Endothelial cell (in vitro differentiated cells): Measurements from ENCODE around the gene TMEM232. TPM values are rescaled to one million over a fixed set of nuclear protein-coding genes. Genes with fewer than 3 reads are reported as not detected.
"Not testable (repeated sequence)": the region's sequence is repeated elsewhere in the genome, so short reads cannot be mapped to it uniquely, and the experiment has no call there.

Experiments used
- DNase-seq: peaks from one replicate; pipeline ENCODE4 v3.0.0; 2021; ENCODE audit warnings: low spot score
- H3K27ac Mint-ChIP-seq: one replicate; pipeline ENCODE4 v1.8.0; 2021; ENCODE audit warnings: mixed read lengths, inconsistent platforms; ENCODE audit not compliant: unreplicated experiment
- H3K27me3 Mint-ChIP-seq: one replicate; pipeline ENCODE4 v1.8.0; 2021; ENCODE audit warnings: mild to moderate bottlenecking, moderate library complexity, mixed read lengths, inconsistent platforms; ENCODE audit not compliant: unreplicated experiment
- H3K36me3 Mint-ChIP-seq: one replicate; pipeline ENCODE4 v1.8.0; 2021; ENCODE audit warnings: mild to moderate bottlenecking, low read depth, mixed read lengths, inconsistent platforms; ENCODE audit not compliant: unreplicated experiment
- H3K4me1 Mint-ChIP-seq: one replicate; pipeline ENCODE4 v1.8.0; 2021; ENCODE audit warnings: mild to moderate bottlenecking, mixed read lengths, inconsistent platforms; ENCODE audit not compliant: unreplicated experiment
- H3K4me3 Mint-ChIP-seq: one replicate; pipeline ENCODE4 v1.8.0; 2021; ENCODE audit warnings: mild to moderate bottlenecking, mixed read lengths, inconsistent platforms; ENCODE audit not compliant: unreplicated experiment
- H3K9me3 Mint-ChIP-seq: one replicate; pipeline ENCODE4 v1.8.0; 2021; ENCODE audit warnings: mixed read lengths, inconsistent platforms; ENCODE audit not compliant: unreplicated experiment
- total RNA-seq: library from RNA; stranded (reverse); fragmentation: NEBNext Ultra II Directional; extraction: Animal tissue kit (Norgen Biotek cat#: 25700); gene quantifications from one replicate; pipeline ENCODE4 v1.2.1, GENCODE V29; 2021; ENCODE audit not compliant: unreplicated experiment
- TF ChIP-seq, protein P1 (sequence below): fragments of 200-600 bp; sonication (generic); IDR thresholded peaks from one replicate; pipeline ENCODE4 v1.5.0; 2021; ENCODE audit warnings: antibody characterized with exemption; ENCODE audit not compliant: unreplicated experiment

TMEM232 gene
- total RNA-seq, 1 donor from 2014 or later, result 3.1 TPM

DNA sequence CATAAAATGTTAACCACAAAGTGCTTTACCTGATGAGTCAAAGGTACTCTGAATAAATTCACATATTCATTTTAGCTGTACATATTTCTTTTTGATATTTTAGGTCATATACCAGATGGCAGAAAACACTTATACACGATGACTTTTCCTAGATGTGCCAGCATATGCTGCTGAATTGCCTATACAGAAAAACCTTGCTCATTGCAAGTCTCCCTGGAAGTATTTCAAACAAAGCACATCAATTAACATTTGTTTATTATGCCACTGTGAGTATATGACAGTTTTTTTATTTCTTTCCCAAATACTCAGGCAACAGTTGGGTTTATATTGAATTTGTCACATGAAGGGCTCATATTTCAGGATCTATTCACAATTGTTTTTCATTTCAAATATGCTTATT is 180.8 kb downstream of the TMEM232 start:
- Mint-ChIP-seq H3K27me3 (no peaks in the 10 kb centered on the region), H3K27ac (no peak overlapping the region), H3K4me1 (no peaks in the 10 kb centered on the region), H3K9me3 (no peaks in the 10 kb centered on the region), H3K36me3 (no peaks in the 10 kb centered on the region), H3K4me3 (no peak overlapping the region)
- no peak for DNase-seq
- TF ChIP-seq, protein P1, sequence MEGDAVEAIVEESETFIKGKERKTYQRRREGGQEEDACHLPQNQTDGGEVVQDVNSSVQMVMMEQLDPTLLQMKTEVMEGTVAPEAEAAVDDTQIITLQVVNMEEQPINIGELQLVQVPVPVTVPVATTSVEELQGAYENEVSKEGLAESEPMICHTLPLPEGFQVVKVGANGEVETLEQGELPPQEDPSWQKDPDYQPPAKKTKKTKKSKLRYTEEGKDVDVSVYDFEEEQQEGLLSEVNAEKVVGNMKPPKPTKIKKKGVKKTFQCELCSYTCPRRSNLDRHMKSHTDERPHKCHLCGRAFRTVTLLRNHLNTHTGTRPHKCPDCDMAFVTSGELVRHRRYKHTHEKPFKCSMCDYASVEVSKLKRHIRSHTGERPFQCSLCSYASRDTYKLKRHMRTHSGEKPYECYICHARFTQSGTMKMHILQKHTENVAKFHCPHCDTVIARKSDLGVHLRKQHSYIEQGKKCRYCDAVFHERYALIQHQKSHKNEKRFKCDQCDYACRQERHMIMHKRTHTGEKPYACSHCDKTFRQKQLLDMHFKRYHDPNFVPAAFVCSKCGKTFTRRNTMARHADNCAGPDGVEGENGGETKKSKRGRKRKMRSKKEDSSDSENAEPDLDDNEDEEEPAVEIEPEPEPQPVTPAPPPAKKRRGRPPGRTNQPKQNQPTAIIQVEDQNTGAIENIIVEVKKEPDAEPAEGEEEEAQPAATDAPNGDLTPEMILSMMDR, result no peak

DNA sequence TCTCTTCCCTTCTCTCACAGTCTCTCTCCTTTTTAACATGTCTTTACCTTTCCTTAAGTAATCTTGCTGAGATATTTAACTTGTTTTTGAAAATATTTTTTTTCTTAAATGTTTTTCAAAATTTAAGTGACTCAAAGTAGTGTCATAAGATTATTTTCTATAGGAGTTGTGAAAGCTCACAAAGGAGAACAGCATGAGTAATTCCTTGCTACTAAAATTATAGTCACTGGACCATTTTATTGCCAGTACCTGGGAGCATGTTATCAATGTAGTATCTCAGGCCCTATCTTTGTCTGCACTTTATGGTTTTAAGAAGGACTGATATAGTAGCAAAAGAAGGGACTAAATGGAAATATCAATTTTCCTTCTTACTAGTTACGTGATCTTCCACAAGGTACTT is 181.9 kb downstream of the TMEM232 start:
- Mint-ChIP-seq H3K4me3 (no peak overlapping the region), H3K27me3 (no peaks in the 10 kb centered on the region)

DNA sequence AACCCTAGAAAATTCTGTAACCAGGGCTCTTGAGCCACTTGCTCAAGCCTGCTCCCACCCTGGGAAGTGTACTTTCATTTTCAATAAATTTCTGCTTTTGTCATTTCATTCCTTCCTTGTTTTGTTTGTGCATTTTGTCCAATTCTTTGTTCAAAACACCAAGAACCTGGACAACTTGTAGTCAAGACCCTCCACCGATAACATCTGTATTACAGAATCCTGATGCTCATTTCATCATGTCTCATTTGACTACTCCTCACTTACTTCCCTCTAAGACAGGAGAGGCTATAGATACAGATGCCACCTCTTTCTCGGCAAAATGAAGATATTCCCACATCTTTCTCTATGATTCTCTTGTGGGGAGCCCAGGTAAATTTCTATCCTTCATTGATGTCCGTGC is 183.5 kb downstream of the TMEM232 start:
- Mint-ChIP-seq H3K9me3 (no peaks in the 10 kb centered on the region), H3K36me3 (no peaks in the 10 kb centered on the region), H3K27me3 (no peaks in the 10 kb centered on the region), H3K27ac (no peak overlapping the region), H3K4me3 (no peak overlapping the region), H3K4me1 (no peaks in the 10 kb centered on the region)
- no peak for DNase-seq
- TF ChIP-seq, protein P1, result no peak

More for the DNA sequence above, 181.9 kb downstream of the TMEM232 start:
- no peaks in the 10 kb centered on the region for H3K36me3 Mint-ChIP-seq
- TF ChIP-seq, protein P1, result no peak
- H3K9me3 Mint-ChIP-seq, result no peaks in the 10 kb centered on the region
- no peak overlapping the region for H3K27ac Mint-ChIP-seq
- H3K4me1 Mint-ChIP-seq, result no peaks in the 10 kb centered on the region
- no peak for DNase-seq

DNA sequence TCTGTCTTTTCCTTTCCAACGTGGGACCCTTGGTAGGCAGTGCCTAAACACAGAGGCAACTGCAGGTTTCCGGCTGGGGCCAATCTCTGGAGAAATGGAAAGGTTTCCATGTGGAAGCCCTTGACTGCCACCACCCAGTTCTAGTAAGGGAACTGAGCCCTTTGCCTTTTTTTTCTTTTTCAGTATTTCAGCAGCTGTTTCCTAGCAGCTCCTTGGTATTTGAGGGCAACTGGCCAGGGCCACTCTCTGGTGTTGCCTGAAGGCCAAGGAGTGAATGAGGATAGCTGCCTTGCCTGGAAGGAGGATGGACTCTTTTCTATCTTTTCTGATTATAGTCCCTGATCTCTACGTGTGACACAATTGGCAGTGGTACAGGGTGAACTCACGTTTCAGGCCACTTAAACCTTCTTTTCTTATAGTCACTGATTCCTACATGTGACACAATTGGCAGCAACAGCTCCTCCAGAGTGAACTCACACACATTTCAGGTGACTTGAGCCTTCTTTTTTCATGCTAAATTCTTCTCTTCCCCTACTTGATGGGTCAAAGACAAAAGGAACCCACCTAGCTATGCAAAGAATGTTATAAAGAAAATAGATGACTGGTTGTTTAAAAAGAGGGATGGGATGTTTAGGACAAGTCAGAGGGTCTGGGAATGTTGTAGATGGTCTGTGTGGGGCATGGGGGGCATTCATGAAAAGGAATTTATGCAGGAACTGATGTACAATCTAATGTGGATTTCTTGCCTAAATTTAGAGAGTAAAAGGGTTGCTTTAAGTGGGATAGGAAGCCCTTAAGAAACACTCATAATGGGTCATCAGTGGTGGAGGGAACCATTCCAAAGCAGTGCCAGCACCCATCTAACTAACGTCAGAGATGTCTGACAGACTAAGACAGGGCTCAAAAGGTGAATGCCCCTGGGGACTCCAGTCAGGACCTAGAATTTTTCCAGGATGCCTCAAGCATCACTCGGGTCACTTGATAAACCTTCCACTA is 190.1 kb downstream of the TMEM232 start:
- Mint-ChIP-seq H3K27me3 (no peaks in the 10 kb centered on the region), H3K4me3 (no peak overlapping the region), H3K9me3 (no peaks in the 10 kb centered on the region), H3K36me3 (no peaks in the 10 kb centered on the region), H3K27ac (no peak overlapping the region), H3K4me1 (no peaks in the 10 kb centered on the region)
- DNase-seq, result no peak
- TF ChIP-seq, protein P1, result no peak

DNA sequence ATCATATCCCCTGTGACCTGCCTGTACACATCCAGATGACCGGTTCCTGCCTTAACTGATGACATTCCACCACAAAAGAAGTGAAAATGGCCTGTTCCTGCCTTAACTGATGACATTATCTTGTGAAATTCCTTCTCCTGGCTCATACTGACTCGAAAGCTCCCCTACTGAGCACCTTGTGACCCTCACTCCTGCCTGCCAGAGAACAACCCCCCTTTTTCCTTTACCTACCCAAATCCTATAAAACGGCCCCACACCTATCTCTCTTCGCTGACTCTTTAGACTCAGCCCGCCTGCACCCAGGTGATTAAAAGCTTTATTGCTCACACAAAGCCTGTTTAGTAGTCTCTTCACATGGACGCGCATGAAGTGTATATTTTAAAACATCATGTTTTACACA is 191.3 kb downstream of the TMEM232 start:
- not testable (repeated sequence) for H3K27me3 Mint-ChIP-seq, H3K36me3 Mint-ChIP-seq, H3K4me1 Mint-ChIP-seq, H3K27ac Mint-ChIP-seq, DNase-seq, H3K9me3 Mint-ChIP-seq, H3K4me3 Mint-ChIP-seq
